Measurements from ENCODE around the gene UPF1. TPM values are rescaled to one million over a fixed set of nuclear protein-coding genes. Genes with fewer than 3 reads are reported as not detected.

UPF1 gene
- total RNA-seq, 1 donor, result 51.0 TPM

GRCh38 chr19:18861917-18862316, 30.2 kb downstream of the UPF1 start:
- no peak for TF ChIP-seq CTCF (IDR thresholded peaks at IDR 0.05; ENCODE audit: insufficient read depth, low read depth, low read length)
- H3K4me3 ChIP-seq (ENCODE audit: low read depth, low read length), result no peak overlapping the region
- no peak for DNase-seq (ENCODE audit: low read depth)

GRCh38 chr19:18862976-18863842, 31.4 kb downstream of the UPF1 start:
- no peak for TF ChIP-seq CTCF (IDR thresholded peaks at IDR 0.05; ENCODE audit: insufficient read depth, low read depth, low read length)
- DNase-seq (ENCODE audit: low read depth), result no peak
- H3K4me3 ChIP-seq (ENCODE audit: low read depth, low read length), result no peak overlapping the region

- no peak for TF ChIP-seq CTCF (IDR thresholded peaks at IDR 0.05; ENCODE audit: insufficient read depth, low read depth, low read length)
- no peak overlapping the region for H3K4me3 ChIP-seq (ENCODE audit: low read depth, low read length)
- DNase-seq (ENCODE audit: low read depth), result no peak
These were observed 32.1 kb downstream of the UPF1 start for GRCh38 chr19:18863843-18864362.

- no peak overlapping the region for H3K4me3 ChIP-seq (ENCODE audit: low read depth, low read length)
- no peak for TF ChIP-seq CTCF (IDR thresholded peaks at IDR 0.05; ENCODE audit: insufficient read depth, low read depth, low read length)
- no peak for DNase-seq (ENCODE audit: low read depth)
These were observed 33.6 kb downstream of the UPF1 start for GRCh38 chr19:18865106-18865972.

- DNase-seq (ENCODE audit: low read depth), result peak; percentile 53
These were observed 34.4 kb downstream of the UPF1 start for GRCh38 chr19:18865973-18866799.

More at GRCh38 chr19:18865973-18866799, 34.4 kb downstream of the UPF1 start:
- no peak overlapping the region for H3K4me3 ChIP-seq (ENCODE audit: low read depth, low read length)
- peak; percentile 98 for TF ChIP-seq CTCF (IDR thresholded peaks at IDR 0.05; ENCODE audit: insufficient read depth, low read depth, low read length)

Data from fibroblast of villous mesenchyme (primary cell).